ENCODE results near the gene TP53I13. TPM values are rescaled to one million over a fixed set of nuclear protein-coding genes. Genes with fewer than 3 reads are reported as not detected.

The TP53I13 gene
- polyA plus RNA-seq, 2 of the 4 experiments (the other 2 are of a cell fraction) = 27.5 to 57.8 TPM

DNA sequence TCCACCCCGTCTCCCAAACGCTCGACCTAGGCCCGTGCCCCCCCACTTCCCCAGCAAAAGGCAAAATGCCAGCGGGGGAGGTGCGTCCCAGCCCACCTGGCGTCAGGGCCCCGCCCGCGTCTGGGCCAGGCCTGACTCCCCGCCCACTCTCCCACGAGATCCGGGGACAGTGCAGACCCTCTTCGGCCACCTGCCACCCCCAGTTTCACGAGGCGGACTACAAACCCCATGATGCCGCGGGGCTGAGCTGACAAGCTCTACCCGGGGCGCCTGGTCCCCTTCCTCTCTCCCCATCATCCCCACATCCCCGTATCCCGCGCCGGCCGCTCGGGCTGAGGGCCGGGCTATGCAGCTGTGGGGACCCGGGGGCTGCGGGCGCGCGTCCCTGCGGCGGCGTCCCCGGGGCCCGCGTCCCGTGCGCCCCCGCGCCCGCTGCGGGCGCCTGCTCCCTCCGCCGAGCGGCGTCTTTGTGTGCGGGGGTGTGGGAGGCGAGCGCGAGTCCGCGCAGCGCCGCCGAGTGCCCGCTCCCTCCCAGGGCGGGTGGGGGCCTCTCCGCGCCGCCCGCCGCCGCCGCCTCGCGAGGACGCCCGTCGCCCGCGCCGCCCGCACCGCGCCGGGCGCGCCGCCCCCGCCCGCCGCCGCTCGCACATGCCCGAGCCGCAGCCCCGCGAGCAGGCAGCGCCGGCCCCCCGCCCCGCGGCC lies 24.5 kb downstream of the TP53I13 start, which contains the start of gene ANKRD13B:
Gene ANKRD13B (plus strand): TSS at position 283 of the 702 bp plus-strand sequence. CDS start 490 bp downstream, outside the sequence.
- Histone ChIP-seq H3K27ac (peak within 1 kb of the TSS; percentile 95 to 96), H3K4me3 (peak within 1 kb of the TSS; percentile 82), H3K4me1 (peaks cover 41% of the 10 kb centered on the region), H3K4me2 (peak within 1 kb of the TSS; percentile 95), H3K9me3 (no peaks in the 10 kb centered on the region)
- no peak for TF ChIP-seq GATA3 (IDR thresholded peaks at IDR 0.05; ENCODE audit: borderline replicate concordance)
- TF ChIP-seq CHD4 (IDR thresholded peaks at IDR 0.05; ENCODE audit: borderline replicate concordance) = 0 out of 2 replicates have a peak, but pooled peaks have one; percentile 37
- no peak for TF ChIP-seq NPAS2 (CRISPR knock-in tag; IDR thresholded peaks at IDR 0.05; ENCODE audit: borderline replicate concordance)
- TF ChIP-seq ZNF302 (CRISPR knock-in tag; IDR thresholded peaks at IDR 0.05) = no peak
- no peak for TF ChIP-seq HOXB13 (CRISPR knock-in tag; IDR thresholded peaks at IDR 0.05; ENCODE audit: low read depth)
- TF ChIP-seq, protein P1, sequence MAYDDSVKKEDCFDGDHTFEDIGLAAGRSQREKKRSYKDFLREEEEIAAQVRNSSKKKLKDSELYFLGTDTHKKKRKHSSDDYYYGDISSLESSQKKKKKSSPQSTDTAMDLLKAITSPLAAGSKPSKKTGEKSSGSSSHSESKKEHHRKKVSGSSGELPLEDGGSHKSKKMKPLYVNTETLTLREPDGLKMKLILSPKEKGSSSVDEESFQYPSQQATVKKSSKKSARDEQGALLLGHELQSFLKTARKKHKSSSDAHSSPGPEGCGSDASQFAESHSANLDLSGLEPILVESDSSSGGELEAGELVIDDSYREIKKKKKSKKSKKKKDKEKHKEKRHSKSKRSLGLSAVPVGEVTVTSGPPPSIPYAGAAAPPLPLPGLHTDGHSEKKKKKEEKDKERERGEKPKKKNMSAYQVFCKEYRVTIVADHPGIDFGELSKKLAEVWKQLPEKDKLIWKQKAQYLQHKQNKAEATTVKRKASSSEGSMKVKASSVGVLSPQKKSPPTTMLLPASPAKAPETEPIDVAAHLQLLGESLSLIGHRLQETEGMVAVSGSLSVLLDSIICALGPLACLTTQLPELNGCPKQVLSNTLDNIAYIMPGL (CRISPR knock-in tag; IDR thresholded peaks at IDR 0.05; ENCODE audit: borderline replicate concordance) = no peak
- TF ChIP-seq KDM5A (IDR thresholded peaks at IDR 0.05) = no peak
- TF ChIP-seq MAZ (IDR thresholded peaks at IDR 0.05; ENCODE audit: borderline replicate concordance, low read depth, low read length) = no peak
- TF ChIP-seq FOSB (CRISPR knock-in tag; IDR thresholded peaks at IDR 0.05) = no peak
- no peak for TF ChIP-seq ZSCAN20 (CRISPR knock-in tag; IDR thresholded peaks at IDR 0.05)
- TF ChIP-seq BHLHE40 (IDR thresholded peaks at IDR 0.05; ENCODE audit: low read depth, low read length) = no peak
- TF ChIP-seq SREBF2 (IDR thresholded peaks at IDR 0.05) = no peak
- TF ChIP-seq ZC3H11A (IDR thresholded peaks at IDR 0.05) = no peak
- TF ChIP-seq, protein P2, sequence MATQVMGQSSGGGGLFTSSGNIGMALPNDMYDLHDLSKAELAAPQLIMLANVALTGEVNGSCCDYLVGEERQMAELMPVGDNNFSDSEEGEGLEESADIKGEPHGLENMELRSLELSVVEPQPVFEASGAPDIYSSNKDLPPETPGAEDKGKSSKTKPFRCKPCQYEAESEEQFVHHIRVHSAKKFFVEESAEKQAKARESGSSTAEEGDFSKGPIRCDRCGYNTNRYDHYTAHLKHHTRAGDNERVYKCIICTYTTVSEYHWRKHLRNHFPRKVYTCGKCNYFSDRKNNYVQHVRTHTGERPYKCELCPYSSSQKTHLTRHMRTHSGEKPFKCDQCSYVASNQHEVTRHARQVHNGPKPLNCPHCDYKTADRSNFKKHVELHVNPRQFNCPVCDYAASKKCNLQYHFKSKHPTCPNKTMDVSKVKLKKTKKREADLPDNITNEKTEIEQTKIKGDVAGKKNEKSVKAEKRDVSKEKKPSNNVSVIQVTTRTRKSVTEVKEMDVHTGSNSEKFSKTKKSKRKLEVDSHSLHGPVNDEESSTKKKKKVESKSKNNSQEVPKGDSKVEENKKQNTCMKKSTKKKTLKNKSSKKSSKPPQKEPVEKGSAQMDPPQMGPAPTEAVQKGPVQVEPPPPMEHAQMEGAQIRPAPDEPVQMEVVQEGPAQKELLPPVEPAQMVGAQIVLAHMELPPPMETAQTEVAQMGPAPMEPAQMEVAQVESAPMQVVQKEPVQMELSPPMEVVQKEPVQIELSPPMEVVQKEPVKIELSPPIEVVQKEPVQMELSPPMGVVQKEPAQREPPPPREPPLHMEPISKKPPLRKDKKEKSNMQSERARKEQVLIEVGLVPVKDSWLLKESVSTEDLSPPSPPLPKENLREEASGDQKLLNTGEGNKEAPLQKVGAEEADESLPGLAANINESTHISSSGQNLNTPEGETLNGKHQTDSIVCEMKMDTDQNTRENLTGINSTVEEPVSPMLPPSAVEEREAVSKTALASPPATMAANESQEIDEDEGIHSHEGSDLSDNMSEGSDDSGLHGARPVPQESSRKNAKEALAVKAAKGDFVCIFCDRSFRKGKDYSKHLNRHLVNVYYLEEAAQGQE (IDR thresholded peaks at IDR 0.05) = peak; percentile 28; the same call in 1 of the 2 replicates
- TF ChIP-seq TFCP2L1 (CRISPR knock-in tag; IDR thresholded peaks at IDR 0.05) = no peak
- TF ChIP-seq, protein P3, sequence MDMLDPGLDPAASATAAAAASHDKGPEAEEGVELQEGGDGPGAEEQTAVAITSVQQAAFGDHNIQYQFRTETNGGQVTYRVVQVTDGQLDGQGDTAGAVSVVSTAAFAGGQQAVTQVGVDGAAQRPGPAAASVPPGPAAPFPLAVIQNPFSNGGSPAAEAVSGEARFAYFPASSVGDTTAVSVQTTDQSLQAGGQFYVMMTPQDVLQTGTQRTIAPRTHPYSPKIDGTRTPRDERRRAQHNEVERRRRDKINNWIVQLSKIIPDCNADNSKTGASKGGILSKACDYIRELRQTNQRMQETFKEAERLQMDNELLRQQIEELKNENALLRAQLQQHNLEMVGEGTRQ (IDR thresholded peaks at IDR 0.05) = no peak
- TF ChIP-seq HOXA7 (CRISPR knock-in tag; IDR thresholded peaks at IDR 0.05) = no peak
- TF ChIP-seq, protein P4, sequence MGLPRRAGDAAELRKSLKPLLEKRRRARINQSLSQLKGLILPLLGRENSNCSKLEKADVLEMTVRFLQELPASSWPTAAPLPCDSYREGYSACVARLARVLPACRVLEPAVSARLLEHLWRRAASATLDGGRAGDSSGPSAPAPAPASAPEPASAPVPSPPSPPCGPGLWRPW (IDR thresholded peaks at IDR 0.05) = no peak
- TF ChIP-seq, protein P5, sequence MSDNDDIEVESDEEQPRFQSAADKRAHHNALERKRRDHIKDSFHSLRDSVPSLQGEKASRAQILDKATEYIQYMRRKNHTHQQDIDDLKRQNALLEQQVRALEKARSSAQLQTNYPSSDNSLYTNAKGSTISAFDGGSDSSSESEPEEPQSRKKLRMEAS (IDR thresholded peaks at IDR 0.05) = peak; percentile 34; the same call in 1 of the 2 replicates
- TF ChIP-seq POLR2A (IDR thresholded peaks at IDR 0.05; ENCODE audit: low read length) = peak; percentile 15; the same call in 1 of the 2 replicates
- no peak for TF ChIP-seq PHF8 (IDR thresholded peaks at IDR 0.05; ENCODE audit: borderline replicate concordance, low read depth)
- TF ChIP-seq ESRRA (IDR thresholded peaks at IDR 0.05; ENCODE audit: borderline replicate concordance, low read length) = no peak
- no peak for TF ChIP-seq RFX5 (IDR thresholded peaks at IDR 0.05)
- TF ChIP-seq, protein P6, sequence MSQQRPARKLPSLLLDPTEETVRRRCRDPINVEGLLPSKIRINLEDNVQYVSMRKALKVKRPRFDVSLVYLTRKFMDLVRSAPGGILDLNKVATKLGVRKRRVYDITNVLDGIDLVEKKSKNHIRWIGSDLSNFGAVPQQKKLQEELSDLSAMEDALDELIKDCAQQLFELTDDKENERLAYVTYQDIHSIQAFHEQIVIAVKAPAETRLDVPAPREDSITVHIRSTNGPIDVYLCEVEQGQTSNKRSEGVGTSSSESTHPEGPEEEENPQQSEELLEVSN (IDR thresholded peaks at IDR 0.05; ENCODE audit: borderline replicate concordance, low read depth) = no peak
- no peak for TF ChIP-seq MAFK (IDR thresholded peaks at IDR 0.05; ENCODE audit: partially characterized antibody)
- no peak for TF ChIP-seq EHMT2 (IDR thresholded peaks at IDR 0.05; ENCODE audit: low read depth)
- FAIRE-seq (no peak), DNase-seq (ENCODE audit: low read depth in 1 of 2, low spot score in 1 of 2) (peak in 1 of 2 experiments; percentile 66), ATAC-seq (peak in 1 of 2 experiments; percentile 9; a peak in 2 of 6 replicates)
- 2% methylated on average over 12 of the region's 96 CpGs for WGBS (ENCODE audit: missing lambda C conversion rate)
- ChIA-PET CTCF (interaction anchor here (0.6 to 11.5 kb wide), 24 partner anchors 8 to 640 kb away, joined by 3 to 474 read pairs (median 4); partner anchors contain the start of genes ABHD15 and TP53I13), POLR2A (interaction anchor here (0.5 to 3.0 kb wide), 8 partner anchors 9 to 642 kb away, joined by 3 to 21 read pairs (median 4); partner anchors contain the start of genes ABHD15, NUFIP2, PHF12 and TP53I13)

All from A549 (cell line).